NCI-H128 (cell line): ENCODE measurements around the gene IFNA1.
"Not testable (repeated sequence)": the region's sequence is repeated elsewhere in the genome, so short reads cannot be mapped to it uniquely, and the experiment has no call there.

Experiments
- DNase-seq: peaks from one replicate; lab custom pipeline; 2025; ENCODE audit not compliant: unreplicated experiment; lab: John Stamatoyannopoulos, UW

IFNA1 gene

GRCh38 chr9:21440139-21440538, at the start of gene IFNA1:
TSS of gene IFNA1 (plus strand) at chr9:21440439. CDS start at chr9:21440508, 69 bp downstream.
- no peak for DNase-seq

GRCh38 chr9:21392270-21392669, 48.0 kb upstream of the IFNA1 start:
- DNase-seq, result no peak

- DNase-seq, result no peak
Observed at GRCh38 chr9:21395778-21396717, 44.2 kb upstream of the IFNA1 start.

GRCh38 chr9:21398955-21399489, 41.2 kb upstream of the IFNA1 start:
- DNase-seq, result no peak

GRCh38 chr9:21399956-21400355, 40.3 kb upstream of the IFNA1 start:
- no peak for DNase-seq

- no peak for DNase-seq
Observed at GRCh38 chr9:21402386-21403251, 37.6 kb upstream of the IFNA1 start.

GRCh38 chr9:21404146-21404545, 36.1 kb upstream of the IFNA1 start:
- DNase-seq, result no peak

GRCh38 chr9:21408817-21409216, 31.4 kb upstream of the IFNA1 start, which contains the start of gene IFNA8:
TSS of gene IFNA8 (plus strand) at chr9:21409117. CDS start at chr9:21409177, 60 bp downstream.
- DNase-seq, result no peak

GRCh38 chr9:21412107-21412506, 28.1 kb upstream of the IFNA1 start:
- no peak for DNase-seq

- DNase-seq, result no peak
Observed at GRCh38 chr9:21413151-21413550, 27.1 kb upstream of the IFNA1 start.

- no peak for DNase-seq
Observed at GRCh38 chr9:21413624-21414023, 26.6 kb upstream of the IFNA1 start.

- DNase-seq, result no peak
Observed at GRCh38 chr9:21414220-21414940, 25.9 kb upstream of the IFNA1 start.

GRCh38 chr9:21415493-21416267, 24.6 kb upstream of the IFNA1 start:
- no peak for DNase-seq

GRCh38 chr9:21428235-21428634, 12.0 kb upstream of the IFNA1 start:
- DNase-seq, result no peak

GRCh38 chr9:21429191-21429590, 11.0 kb upstream of the IFNA1 start:
- DNase-seq, result no peak

GRCh38 chr9:21432672-21433425, 7.4 kb upstream of the IFNA1 start:
- DNase-seq, result no peak

- DNase-seq, result no peak
Observed at GRCh38 chr9:21434202-21435014, 5.8 kb upstream of the IFNA1 start.

- not testable (repeated sequence) for DNase-seq
Observed at GRCh38 chr9:21435015-21435383, 5.2 kb upstream of the IFNA1 start.
